ENCODE measurements around the gene HEPN1. TPM values are rescaled to one million over a fixed set of nuclear protein-coding genes. Genes with fewer than 3 reads are reported as not detected.

The HEPN1 gene
- total RNA-seq, 2 donors from 2014 or later: not detected

DNA sequence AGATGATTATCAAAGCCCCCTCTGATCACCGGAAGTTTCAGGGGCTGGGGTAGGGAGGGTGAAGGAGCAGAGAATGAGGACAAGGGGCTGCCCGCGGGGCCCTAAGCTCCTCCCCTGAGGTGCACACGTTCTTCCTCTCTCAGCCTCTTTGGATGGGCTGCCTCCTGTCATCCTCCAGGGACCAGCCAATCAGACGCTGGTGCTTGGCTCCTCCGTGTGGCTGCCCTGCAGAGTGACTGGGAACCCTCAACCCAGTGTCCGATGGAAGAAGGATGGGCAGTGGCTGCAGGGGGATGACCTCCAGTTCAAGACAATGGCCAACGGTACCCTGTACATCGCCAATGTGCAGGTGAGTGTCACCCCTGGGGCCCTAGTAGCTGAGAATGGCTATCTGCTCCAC lies 46.3 kb upstream of the HEPN1 start:
- Histone ChIP-seq H3K27ac (no peak overlapping the region), H3K27me3 (peaks cover 0 to 26% of the 10 kb centered on the region in 2 donors), H3K36me3 (replicated peaks in 1 of 2; ENCODE audit: insufficient read depth in 1 of 2, low read depth in 2 of 2) (no peaks in the 10 kb centered on the region), H3K4me1 (peaks cover 30% of the 10 kb centered on the region), H3K4me3 (no peak overlapping the region), H3K9me3 (no peaks in the 10 kb centered on the region)
- ATAC-seq (no peak), DNase-seq (no peak)
- WGBS, 2 donors: 20 to 22% methylated on average over 8 to 9 of the region's 9 CpGs
- TF ChIP-seq, protein P1, sequence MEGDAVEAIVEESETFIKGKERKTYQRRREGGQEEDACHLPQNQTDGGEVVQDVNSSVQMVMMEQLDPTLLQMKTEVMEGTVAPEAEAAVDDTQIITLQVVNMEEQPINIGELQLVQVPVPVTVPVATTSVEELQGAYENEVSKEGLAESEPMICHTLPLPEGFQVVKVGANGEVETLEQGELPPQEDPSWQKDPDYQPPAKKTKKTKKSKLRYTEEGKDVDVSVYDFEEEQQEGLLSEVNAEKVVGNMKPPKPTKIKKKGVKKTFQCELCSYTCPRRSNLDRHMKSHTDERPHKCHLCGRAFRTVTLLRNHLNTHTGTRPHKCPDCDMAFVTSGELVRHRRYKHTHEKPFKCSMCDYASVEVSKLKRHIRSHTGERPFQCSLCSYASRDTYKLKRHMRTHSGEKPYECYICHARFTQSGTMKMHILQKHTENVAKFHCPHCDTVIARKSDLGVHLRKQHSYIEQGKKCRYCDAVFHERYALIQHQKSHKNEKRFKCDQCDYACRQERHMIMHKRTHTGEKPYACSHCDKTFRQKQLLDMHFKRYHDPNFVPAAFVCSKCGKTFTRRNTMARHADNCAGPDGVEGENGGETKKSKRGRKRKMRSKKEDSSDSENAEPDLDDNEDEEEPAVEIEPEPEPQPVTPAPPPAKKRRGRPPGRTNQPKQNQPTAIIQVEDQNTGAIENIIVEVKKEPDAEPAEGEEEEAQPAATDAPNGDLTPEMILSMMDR (IDR thresholded peaks at IDR 0.05): no peak
- TF ChIP-seq POLR2A (IDR thresholded peaks at IDR 0.05): no peak
- intact Hi-C loops (cut with DNase I): no loop called here

DNA sequence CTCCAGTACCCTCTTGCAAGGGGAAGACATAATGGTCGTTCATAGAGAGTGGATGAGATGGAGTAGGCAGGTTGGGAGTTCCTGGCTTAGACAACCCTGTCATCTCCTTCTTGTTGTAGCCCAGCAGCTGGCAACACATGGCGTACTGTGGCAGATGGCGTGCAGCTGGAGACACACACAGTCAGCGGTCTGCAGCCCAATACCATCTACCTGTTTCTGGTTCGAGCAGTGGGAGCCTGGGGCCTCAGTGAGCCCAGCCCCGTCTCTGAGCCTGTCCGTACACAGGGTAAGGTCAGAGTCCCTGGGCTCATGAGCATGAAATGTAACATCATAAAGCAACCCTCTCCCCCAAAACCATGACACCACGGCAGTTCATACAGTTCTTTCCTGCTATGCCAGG lies 45.1 kb upstream of the HEPN1 start:
- WGBS, 2 donors: 72 to 79% methylated on average over 8 of the region's 8 CpGs
- Histone ChIP-seq H3K4me1 (peaks cover 22% of the 10 kb centered on the region), H3K27ac (no peak overlapping the region), H3K27me3 (peaks cover 0 to 17% of the 10 kb centered on the region in 2 donors), H3K4me3 (no peak overlapping the region), H3K9me3 (no peaks in the 10 kb centered on the region), H3K36me3 (replicated peaks in 1 of 2; ENCODE audit: insufficient read depth in 1 of 2, low read depth in 2 of 2) (no peaks in the 10 kb centered on the region)
- intact Hi-C loops (cut with DNase I): no loop called here
- ATAC-seq (no peak), DNase-seq (no peak)
- no peak for TF ChIP-seq POLR2A (IDR thresholded peaks at IDR 0.05)
- TF ChIP-seq, protein P1 (IDR thresholded peaks at IDR 0.05): no peak

DNA sequence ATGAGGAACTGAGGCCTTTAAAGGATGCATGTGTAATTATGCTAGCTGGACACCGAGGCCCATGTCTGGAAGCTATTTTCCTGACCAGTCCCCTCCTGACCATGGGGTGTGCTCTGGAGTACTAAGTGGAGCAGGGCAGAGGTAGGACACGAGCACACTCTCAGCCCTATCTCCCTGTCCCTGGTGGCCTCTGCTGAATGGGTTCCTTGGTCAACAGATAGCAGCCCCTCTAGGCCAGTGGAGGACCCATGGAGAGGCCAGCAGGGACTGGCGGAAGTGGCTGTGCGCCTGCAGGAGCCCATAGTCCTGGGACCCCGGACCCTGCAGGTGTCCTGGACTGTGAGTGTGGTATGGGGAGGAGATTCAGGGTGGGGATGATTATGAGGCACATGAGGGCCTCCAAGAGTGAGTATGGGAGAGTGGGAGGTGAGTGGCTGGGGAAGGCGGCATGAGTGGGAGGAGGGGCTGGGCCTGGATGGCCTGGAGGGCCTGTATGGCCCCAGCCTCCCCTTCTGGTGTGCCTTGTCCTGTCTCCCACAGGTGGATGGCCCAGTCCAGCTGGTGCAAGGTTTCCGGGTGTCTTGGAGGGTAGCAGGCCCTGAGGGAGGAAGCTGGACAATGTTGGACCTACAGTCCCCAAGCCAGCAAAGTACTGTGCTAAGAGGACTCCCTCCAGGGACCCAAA lies 44.3 kb upstream of the HEPN1 start:
- WGBS, 2 donors: 87 to 89% methylated on average over 7 of the region's 7 CpGs
- DNase-seq (no peak), ATAC-seq (no peak)
- TF ChIP-seq, protein P1 (IDR thresholded peaks at IDR 0.05): no peak
- no peak for TF ChIP-seq POLR2A (IDR thresholded peaks at IDR 0.05)
- H3K4me3 ChIP-seq: no peak overlapping the region
- no peaks in the 10 kb centered on the region for H3K9me3 ChIP-seq
- H3K27me3 ChIP-seq: peaks cover 0 to 10% of the 10 kb centered on the region in 2 donors
- no peak overlapping the region for H3K27ac ChIP-seq
- intact Hi-C loops (cut with DNase I): no loop called here
- H3K4me1 ChIP-seq: peaks cover 18% of the 10 kb centered on the region
- H3K36me3 ChIP-seq (replicated peaks in 1 of 2; ENCODE audit: insufficient read depth in 1 of 2, low read depth in 2 of 2): no peaks in the 10 kb centered on the region

DNA sequence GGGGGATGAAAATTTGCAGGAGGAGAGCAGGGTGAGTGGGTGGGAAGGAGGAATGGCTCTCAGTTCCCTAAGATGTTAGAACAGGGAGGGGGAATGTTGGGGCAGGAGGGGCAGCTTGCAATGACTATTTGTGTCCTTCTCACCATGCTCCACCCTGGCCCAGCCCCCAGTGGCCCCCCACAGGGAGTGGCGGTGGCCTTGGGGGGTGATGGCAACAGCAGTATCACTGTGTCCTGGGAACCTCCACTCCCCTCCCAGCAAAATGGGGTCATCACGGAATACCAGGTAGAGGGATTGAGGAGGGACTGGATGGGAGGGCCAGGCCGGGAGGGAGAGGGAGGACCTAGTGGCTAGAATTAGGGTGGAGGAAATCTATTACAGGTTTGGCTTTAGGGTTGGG lies 43.6 kb upstream of the HEPN1 start:
- Histone ChIP-seq H3K4me1 (peaks cover 18% of the 10 kb centered on the region), H3K4me3 (no peak overlapping the region), H3K27ac (no peak overlapping the region), H3K27me3 (peaks cover 0 to 3% of the 10 kb centered on the region in 2 donors), H3K36me3 (replicated peaks in 1 of 2; ENCODE audit: insufficient read depth in 1 of 2, low read depth in 2 of 2) (no peaks in the 10 kb centered on the region), H3K9me3 (no peaks in the 10 kb centered on the region)
- intact Hi-C loops (cut with DNase I): no loop called here
- TF ChIP-seq, protein P1 (IDR thresholded peaks at IDR 0.05): no peak
- no peak for TF ChIP-seq POLR2A (IDR thresholded peaks at IDR 0.05)
- ATAC-seq: no peak
- no peak for DNase-seq
- 48% methylated on average over 3 of the region's 3 CpGs for WGBS, 2 donors
